ENCODE measurements around the gene EHD4.

DNA sequence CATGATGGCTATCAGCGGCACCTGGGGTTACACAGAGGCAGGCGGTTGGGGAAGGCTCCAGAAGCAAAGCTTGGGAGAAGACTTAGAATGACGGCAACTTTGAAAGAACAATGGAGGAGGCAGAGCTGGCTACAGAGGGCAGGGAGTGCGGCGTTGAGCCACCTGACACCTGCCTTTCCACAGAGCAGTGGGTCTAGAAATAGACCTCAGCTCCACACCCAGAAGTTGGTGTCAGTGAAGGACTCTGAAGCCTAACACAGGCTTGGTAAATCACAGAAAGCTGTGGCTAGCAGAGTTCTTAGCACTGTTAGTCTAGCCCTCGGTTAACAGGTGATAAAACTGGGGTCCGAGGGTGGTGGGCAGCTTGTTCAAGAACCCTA lies 23.1 kb upstream of the EHD4 start:
- TF ChIP-seq GATA3 (IDR thresholded peaks at IDR 0.05; ENCODE audit: low read depth, low read length), result no peak
- TF ChIP-seq GATA2 (IDR thresholded peaks at IDR 0.05; ENCODE audit: low read depth, low read length), result no peak
